Endothelial cell (in vitro differentiated cells): ENCODE results near the gene DNASE1L1. TPM values are rescaled to one million over a fixed set of nuclear protein-coding genes. Genes with fewer than 3 reads are reported as not detected.

Source experiments
- DNase-seq: peaks from one replicate; pipeline ENCODE4 v3.0.0; 2021; ENCODE audit warnings: low spot score
- H3K27ac Mint-ChIP-seq: one replicate; pipeline ENCODE4 v1.8.0; 2021; ENCODE audit warnings: mixed read lengths, inconsistent platforms; ENCODE audit not compliant: unreplicated experiment
- H3K27me3 Mint-ChIP-seq: one replicate; pipeline ENCODE4 v1.8.0; 2021; ENCODE audit warnings: mild to moderate bottlenecking, moderate library complexity, mixed read lengths, inconsistent platforms; ENCODE audit not compliant: unreplicated experiment
- H3K36me3 Mint-ChIP-seq: one replicate; pipeline ENCODE4 v1.8.0; 2021; ENCODE audit warnings: mild to moderate bottlenecking, low read depth, mixed read lengths, inconsistent platforms; ENCODE audit not compliant: unreplicated experiment
- H3K4me1 Mint-ChIP-seq: one replicate; pipeline ENCODE4 v1.8.0; 2021; ENCODE audit warnings: mild to moderate bottlenecking, mixed read lengths, inconsistent platforms; ENCODE audit not compliant: unreplicated experiment
- H3K4me3 Mint-ChIP-seq: one replicate; pipeline ENCODE4 v1.8.0; 2021; ENCODE audit warnings: mild to moderate bottlenecking, mixed read lengths, inconsistent platforms; ENCODE audit not compliant: unreplicated experiment
- H3K9me3 Mint-ChIP-seq: one replicate; pipeline ENCODE4 v1.8.0; 2021; ENCODE audit warnings: mixed read lengths, inconsistent platforms; ENCODE audit not compliant: unreplicated experiment
- microRNA-seq: library from miRNA; unstranded; fragments of <30 nt; microRNA quantifications from one replicate; pipeline ENCODE4, GENCODE V29; 2020; ENCODE audit not compliant: unreplicated experiment
- total RNA-seq: library from RNA; stranded (reverse); fragmentation: NEBNext Ultra II Directional; extraction: Animal tissue kit (Norgen Biotek cat#: 25700); gene quantifications from one replicate; pipeline ENCODE4 v1.2.1, GENCODE V29; 2021; ENCODE audit not compliant: unreplicated experiment
- TF ChIP-seq, protein P1 (sequence below): fragments of 200-600 bp; sonication (generic); IDR thresholded peaks from one replicate; pipeline ENCODE4 v1.5.0; 2021; ENCODE audit warnings: antibody characterized with exemption; ENCODE audit not compliant: unreplicated experiment

DNASE1L1 gene
- total RNA-seq, 1 donor from 2014 or later, result 38.6 TPM

GRCh38 chrX:154353172-154353843, 55.7 kb downstream of the DNASE1L1 start:
- Mint-ChIP-seq H3K4me3 (no peak overlapping the region), H3K27me3 (peaks cover under 1% of the 10 kb centered on the region), H3K36me3 (no peaks in the 10 kb centered on the region), H3K9me3 (no peaks in the 10 kb centered on the region), H3K27ac (no peak overlapping the region), H3K4me1 (no peaks in the 10 kb centered on the region)
- no peak for DNase-seq
- TF ChIP-seq, protein P1, sequence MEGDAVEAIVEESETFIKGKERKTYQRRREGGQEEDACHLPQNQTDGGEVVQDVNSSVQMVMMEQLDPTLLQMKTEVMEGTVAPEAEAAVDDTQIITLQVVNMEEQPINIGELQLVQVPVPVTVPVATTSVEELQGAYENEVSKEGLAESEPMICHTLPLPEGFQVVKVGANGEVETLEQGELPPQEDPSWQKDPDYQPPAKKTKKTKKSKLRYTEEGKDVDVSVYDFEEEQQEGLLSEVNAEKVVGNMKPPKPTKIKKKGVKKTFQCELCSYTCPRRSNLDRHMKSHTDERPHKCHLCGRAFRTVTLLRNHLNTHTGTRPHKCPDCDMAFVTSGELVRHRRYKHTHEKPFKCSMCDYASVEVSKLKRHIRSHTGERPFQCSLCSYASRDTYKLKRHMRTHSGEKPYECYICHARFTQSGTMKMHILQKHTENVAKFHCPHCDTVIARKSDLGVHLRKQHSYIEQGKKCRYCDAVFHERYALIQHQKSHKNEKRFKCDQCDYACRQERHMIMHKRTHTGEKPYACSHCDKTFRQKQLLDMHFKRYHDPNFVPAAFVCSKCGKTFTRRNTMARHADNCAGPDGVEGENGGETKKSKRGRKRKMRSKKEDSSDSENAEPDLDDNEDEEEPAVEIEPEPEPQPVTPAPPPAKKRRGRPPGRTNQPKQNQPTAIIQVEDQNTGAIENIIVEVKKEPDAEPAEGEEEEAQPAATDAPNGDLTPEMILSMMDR, result no peak

DNA sequence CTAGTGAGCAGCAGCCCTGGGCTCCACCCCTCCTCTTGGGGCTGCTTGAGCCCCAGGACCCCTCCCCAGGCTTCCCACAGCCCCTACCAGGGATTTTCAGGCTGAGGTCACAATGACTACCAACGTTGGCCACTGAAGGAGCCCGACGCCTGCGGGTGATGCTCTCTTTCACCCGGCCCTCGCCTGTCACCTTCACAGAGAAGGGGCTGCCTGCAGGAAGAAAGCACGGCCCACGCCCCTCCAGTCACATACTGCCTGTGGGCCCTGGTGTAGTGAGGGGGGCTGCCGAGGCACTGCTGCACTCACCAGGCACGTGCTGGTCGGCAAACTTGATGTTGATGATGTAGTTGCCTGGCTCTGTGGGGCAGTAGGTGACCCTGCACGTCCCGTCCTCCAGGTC, 56.6 kb downstream of the DNASE1L1 start:
- Mint-ChIP-seq H3K27ac (no peak overlapping the region), H3K9me3 (no peaks in the 10 kb centered on the region), H3K36me3 (no peaks in the 10 kb centered on the region), H3K4me1 (no peaks in the 10 kb centered on the region), H3K27me3 (peaks cover 2% of the 10 kb centered on the region), H3K4me3 (no peak overlapping the region)
- no peak for DNase-seq
- TF ChIP-seq, protein P1, result no peak

- Mint-ChIP-seq H3K9me3 (no peaks in the 10 kb centered on the region), H3K27me3 (peaks cover 3% of the 10 kb centered on the region), H3K4me3 (no peak overlapping the region), H3K27ac (no peak overlapping the region), H3K36me3 (no peaks in the 10 kb centered on the region), H3K4me1 (peaks cover 4% of the 10 kb centered on the region)
- no peak for DNase-seq
- TF ChIP-seq, protein P1, result no peak
Observed at GRCh38 chrX:154352012-154352401, 57.0 kb downstream of the DNASE1L1 start.

Small RNA genes within 50 kb of the gene (microRNA-seq; reads per million reads assigned to microRNA genes)
- 11.8 reads per million, percentile 61 among the genes with 10 or more reads in this experiment for gene MIR6858

Other genes with a start within 250 kb of the DNASE1L1 start
- gene OPN1MW, start 226.7 kb downstream of the DNASE1L1 start, total RNA-seq, result not detected
- not detected for gene OPN1MW2, start 189.5 kb downstream of the DNASE1L1 start, total RNA-seq
- not detected for gene OPN1MW3, start 151.7 kb downstream of the DNASE1L1 start, total RNA-seq
- not detected for gene TEX28, start 114.1 kb downstream of the DNASE1L1 start, total RNA-seq
- gene TKTL1, start 113.5 kb downstream of the DNASE1L1 start, total RNA-seq, result 7.1 TPM
- 1,022 TPM for gene FLNA, start 34.6 kb downstream of the DNASE1L1 start, total RNA-seq
- gene EMD, start 30.0 kb downstream of the DNASE1L1 start, total RNA-seq, result 44.7 TPM
- gene RPL10, start 10.9 kb downstream of the DNASE1L1 start, total RNA-seq, result 3,704 TPM
- 56.4 TPM for gene TAFAZZIN, start 2.3 kb upstream of the DNASE1L1 start, total RNA-seq
- gene ATP6AP1, start 19.4 kb upstream of the DNASE1L1 start, total RNA-seq, result 100 TPM
- 157 TPM for gene GDI1, start 27.9 kb upstream of the DNASE1L1 start, total RNA-seq
- 77.0 TPM for gene FAM50A, start 34.9 kb upstream of the DNASE1L1 start, total RNA-seq
- 54.5 TPM for gene PLXNA3, start 49.0 kb upstream of the DNASE1L1 start, total RNA-seq
- 18.4 TPM for gene LAGE3, start 70.0 kb upstream of the DNASE1L1 start, total RNA-seq
- 16.8 TPM for gene UBL4A, start 77.4 kb upstream of the DNASE1L1 start, total RNA-seq
- gene SLC10A3, start 81.4 kb upstream of the DNASE1L1 start, total RNA-seq, result 13.9 TPM
- gene FAM3A, start 107.0 kb upstream of the DNASE1L1 start, total RNA-seq, result 29.6 TPM
- 46.4 TPM for gene G6PD, start 137.6 kb upstream of the DNASE1L1 start, total RNA-seq
- 23.0 TPM for gene IKBKG, start 138.4 kb upstream of the DNASE1L1 start, total RNA-seq
- not detected for gene CTAG1A, start 175.9 kb upstream of the DNASE1L1 start, total RNA-seq
- not detected for gene CTAG1B, start 210.0 kb upstream of the DNASE1L1 start, total RNA-seq
- gene CTAG2, start 244.3 kb upstream of the DNASE1L1 start, total RNA-seq, result not detected